ENCODE data around the gene CLTCL1. TPM values are rescaled to one million over a fixed set of nuclear protein-coding genes. Genes with fewer than 3 reads are reported as not detected.

The CLTCL1 gene
- total RNA-seq, 4 donors from 2014 or later: 4.8 to 8.9 (median 6.0) TPM

DNA sequence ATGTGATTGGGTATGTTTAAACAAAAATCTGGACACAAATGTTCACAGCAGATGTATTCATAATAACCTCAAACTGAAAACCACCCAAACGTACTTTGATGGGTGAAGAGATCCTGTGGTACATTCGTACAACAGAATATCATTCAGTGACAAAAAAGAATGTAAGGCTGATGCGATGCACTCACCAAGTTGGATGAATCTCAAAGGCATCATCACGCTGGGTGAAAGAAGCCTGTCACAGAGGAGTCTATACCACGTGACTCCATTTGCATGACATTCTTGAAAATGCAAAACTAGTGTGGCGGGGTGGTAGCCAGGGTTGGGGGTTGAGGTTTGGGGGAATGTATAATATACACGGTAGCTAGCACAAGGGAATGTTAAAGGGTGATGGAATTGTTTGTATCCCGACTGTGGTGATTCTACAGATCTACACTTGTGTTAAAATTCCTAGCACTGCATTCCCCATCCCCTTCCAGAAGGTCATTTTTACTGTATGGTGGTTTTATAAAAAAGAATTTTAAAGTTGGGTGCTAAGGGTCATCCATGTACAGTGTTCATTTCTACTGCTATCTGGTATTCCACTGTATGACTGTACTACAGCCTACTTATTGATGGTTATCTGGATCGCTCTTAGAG lies 78.0 kb downstream of the CLTCL1 start:
- intact Hi-C loops (cut with DNase I): no loop called here
- H3K27me3 ChIP-seq: no peaks in the 10 kb centered on the region
- no peaks in the 10 kb centered on the region for H3K9me3 ChIP-seq
- no peak overlapping the region for H3K4me3 ChIP-seq
- H3K27ac ChIP-seq (replicated peaks in 1 of 4): no peak overlapping the region
- H3K4me1 ChIP-seq: peaks cover 0 to 8% (median 2%) of the 10 kb centered on the region in 4 donors
- H3K36me3 ChIP-seq: peaks cover 0 to 43% (median 35%) of the 10 kb centered on the region in 4 donors
- no peak for DNase-seq (ENCODE audit: extremely low spot score)
- TF ChIP-seq EP300 (IDR thresholded peaks at IDR 0.05) (no peak), POLR2AphosphoS5 (IDR thresholded peaks at IDR 0.05) (no peak), POLR2A (IDR thresholded peaks at IDR 0.05; ENCODE audit: low read depth) (no peak)
- TF ChIP-seq, protein P1, sequence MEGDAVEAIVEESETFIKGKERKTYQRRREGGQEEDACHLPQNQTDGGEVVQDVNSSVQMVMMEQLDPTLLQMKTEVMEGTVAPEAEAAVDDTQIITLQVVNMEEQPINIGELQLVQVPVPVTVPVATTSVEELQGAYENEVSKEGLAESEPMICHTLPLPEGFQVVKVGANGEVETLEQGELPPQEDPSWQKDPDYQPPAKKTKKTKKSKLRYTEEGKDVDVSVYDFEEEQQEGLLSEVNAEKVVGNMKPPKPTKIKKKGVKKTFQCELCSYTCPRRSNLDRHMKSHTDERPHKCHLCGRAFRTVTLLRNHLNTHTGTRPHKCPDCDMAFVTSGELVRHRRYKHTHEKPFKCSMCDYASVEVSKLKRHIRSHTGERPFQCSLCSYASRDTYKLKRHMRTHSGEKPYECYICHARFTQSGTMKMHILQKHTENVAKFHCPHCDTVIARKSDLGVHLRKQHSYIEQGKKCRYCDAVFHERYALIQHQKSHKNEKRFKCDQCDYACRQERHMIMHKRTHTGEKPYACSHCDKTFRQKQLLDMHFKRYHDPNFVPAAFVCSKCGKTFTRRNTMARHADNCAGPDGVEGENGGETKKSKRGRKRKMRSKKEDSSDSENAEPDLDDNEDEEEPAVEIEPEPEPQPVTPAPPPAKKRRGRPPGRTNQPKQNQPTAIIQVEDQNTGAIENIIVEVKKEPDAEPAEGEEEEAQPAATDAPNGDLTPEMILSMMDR (IDR thresholded peaks at IDR 0.05): no peak
- WGBS: 72% methylated on average over 9 of the region's 9 CpGs

DNA sequence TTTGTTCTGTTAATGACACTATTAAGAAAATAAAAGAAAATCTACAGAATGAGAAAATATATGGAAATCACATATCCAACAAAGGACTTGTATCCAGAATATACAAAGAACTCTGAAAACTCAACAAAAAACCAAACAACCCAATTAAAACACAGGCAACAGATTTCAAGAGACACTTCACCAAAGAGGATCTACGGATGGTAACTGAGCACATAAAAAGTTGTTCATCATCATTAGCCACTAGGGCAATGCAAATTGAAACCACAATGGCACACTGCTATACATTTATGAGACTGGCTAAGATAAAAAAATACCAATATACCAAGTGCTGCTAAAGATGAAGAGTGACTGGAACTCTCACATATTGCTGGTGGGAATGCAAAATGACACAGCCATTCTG lies 78.5 kb downstream of the CLTCL1 start:
- intact Hi-C loops (cut with DNase I): no loop called here
- H3K36me3 ChIP-seq: peaks cover 0 to 49% (median 40%) of the 10 kb centered on the region in 4 donors
- H3K4me3 ChIP-seq: no peak overlapping the region
- H3K27me3 ChIP-seq: no peaks in the 10 kb centered on the region
- H3K4me1 ChIP-seq: peaks cover 0 to 5% (median 2%) of the 10 kb centered on the region in 4 donors
- no peak overlapping the region for H3K27ac ChIP-seq (replicated peaks in 1 of 4)
- WGBS: 71% methylated on average over 1 of the region's 1 CpG
- H3K9me3 ChIP-seq: no peaks in the 10 kb centered on the region
- no peak for DNase-seq (ENCODE audit: extremely low spot score)
- TF ChIP-seq EP300 (IDR thresholded peaks at IDR 0.05) (no peak), POLR2AphosphoS5 (IDR thresholded peaks at IDR 0.05) (no peak), POLR2A (IDR thresholded peaks at IDR 0.05; ENCODE audit: low read depth) (no peak)
- TF ChIP-seq, protein P1 (IDR thresholded peaks at IDR 0.05): no peak

DNA sequence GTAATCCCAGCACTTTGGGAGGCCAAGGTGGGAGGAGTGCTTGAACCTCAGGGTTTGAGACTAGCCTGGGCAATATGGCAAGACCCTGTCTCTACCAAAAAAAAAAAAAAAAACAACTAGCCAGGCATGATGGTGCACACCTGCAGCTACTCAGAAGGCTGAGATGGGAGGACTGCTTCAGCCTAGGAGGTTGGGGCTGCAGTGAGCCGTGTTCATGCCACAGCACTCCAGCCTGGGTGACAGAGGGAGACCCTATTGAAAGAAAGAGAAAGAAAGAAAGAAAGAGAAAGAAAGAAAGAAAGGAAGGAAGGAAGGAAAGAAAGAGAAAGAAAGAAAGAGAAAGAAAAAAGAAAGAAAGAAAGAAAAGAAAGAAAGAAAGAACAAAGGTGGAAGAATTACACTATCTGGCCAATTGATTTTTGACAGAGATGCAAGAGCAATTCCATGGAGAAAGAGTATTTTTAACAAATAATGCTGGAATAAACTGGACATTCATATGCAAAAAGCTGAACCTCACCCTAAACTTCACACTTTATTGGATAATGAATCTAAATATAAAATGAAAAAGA lies 79.1 kb downstream of the CLTCL1 start:
- peaks cover 3 to 55% (median 44%) of the 10 kb centered on the region in 4 donors for H3K36me3 ChIP-seq
- no peak for TF ChIP-seq POLR2A (IDR thresholded peaks at IDR 0.05; ENCODE audit: low read depth)
- no peaks in the 10 kb centered on the region for H3K9me3 ChIP-seq
- H3K27me3 ChIP-seq: no peaks in the 10 kb centered on the region
- no peak for DNase-seq (ENCODE audit: extremely low spot score)
- H3K27ac ChIP-seq (replicated peaks in 1 of 4): no peak overlapping the region
- intact Hi-C loops (cut with DNase I): no loop called here
- 100% methylated on average over 1 of the region's 1 CpG for WGBS
- no peak overlapping the region for H3K4me3 ChIP-seq
- no peaks in the 10 kb centered on the region for H3K4me1 ChIP-seq

DNA sequence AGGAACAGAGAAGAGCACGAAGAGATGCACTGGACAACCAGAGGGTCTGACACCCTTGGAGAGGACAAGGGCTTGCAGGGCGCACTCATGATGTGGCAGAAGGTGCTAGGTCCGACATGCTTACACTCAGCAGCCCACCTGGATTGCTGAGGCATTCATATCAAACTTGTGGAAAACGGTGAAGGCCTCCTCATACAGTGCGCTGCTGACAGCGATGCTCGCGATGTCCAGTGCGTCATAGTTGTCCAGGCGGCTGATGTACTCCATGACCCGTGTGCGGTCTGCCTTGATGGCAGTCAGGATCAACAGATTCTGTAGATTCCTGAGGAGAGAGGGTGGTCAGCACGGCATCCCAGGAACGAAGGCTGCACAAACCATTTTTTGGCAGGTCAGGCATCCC lies 81.3 kb downstream of the CLTCL1 start:
- Histone ChIP-seq H3K36me3 (peaks cover 5 to 50% (median 35%) of the 10 kb centered on the region in 4 donors), H3K4me3 (no peak overlapping the region), H3K4me1 (no peaks in the 10 kb centered on the region), H3K9me3 (no peaks in the 10 kb centered on the region), H3K27ac (replicated peaks in 1 of 4) (no peak overlapping the region), H3K27me3 (no peaks in the 10 kb centered on the region)
- no peak for DNase-seq (ENCODE audit: extremely low spot score)
- TF ChIP-seq POLR2A (IDR thresholded peaks at IDR 0.05; ENCODE audit: low read depth) (no peak), POLR2AphosphoS5 (IDR thresholded peaks at IDR 0.05) (no peak), EP300 (IDR thresholded peaks at IDR 0.05) (no peak)
- TF ChIP-seq, protein P1 (IDR thresholded peaks at IDR 0.05): no peak
- intact Hi-C loops (cut with DNase I): no loop called here
- WGBS: 96% methylated on average over 14 of the region's 14 CpGs

DNA sequence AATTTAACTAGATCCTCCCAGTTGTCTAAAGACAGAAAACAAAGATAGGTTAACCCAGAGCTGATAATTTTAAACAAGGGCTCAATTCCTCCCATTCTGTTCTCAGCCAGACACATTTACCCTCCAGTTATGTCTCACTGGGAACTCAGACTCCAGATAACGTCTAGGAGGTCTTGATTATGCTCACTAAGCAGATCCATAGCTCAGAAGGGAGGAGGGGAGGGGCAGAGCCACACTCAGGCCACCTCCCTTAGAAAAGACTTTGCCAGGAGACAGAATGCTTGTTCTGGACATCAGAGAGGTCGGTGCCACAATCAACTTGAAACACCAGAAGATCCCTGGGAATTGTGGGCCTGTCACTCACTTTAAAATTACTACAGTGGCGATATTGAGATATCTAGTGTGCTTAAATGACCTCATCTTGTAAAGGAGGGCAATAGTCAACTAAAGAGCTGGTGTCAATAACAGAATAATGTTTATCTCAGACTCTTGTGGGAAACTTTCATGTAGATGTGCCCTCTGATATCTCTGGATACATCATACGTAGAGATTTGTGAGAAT lies 83.2 kb downstream of the CLTCL1 start:
- Histone ChIP-seq H3K27ac (replicated peaks in 1 of 4) (no peak overlapping the region), H3K36me3 (peaks cover 5 to 38% (median 32%) of the 10 kb centered on the region in 4 donors), H3K4me1 (no peaks in the 10 kb centered on the region), H3K9me3 (no peaks in the 10 kb centered on the region), H3K4me3 (no peak overlapping the region), H3K27me3 (no peaks in the 10 kb centered on the region)
- DNase-seq (ENCODE audit: extremely low spot score): no peak
- intact Hi-C loops (cut with DNase I): no loop called here
- WGBS: 84% methylated on average over 4 of the region's 4 CpGs
- TF ChIP-seq, protein P1 (IDR thresholded peaks at IDR 0.05): no peak
- TF ChIP-seq POLR2AphosphoS5 (IDR thresholded peaks at IDR 0.05) (no peak), POLR2A (IDR thresholded peaks at IDR 0.05; ENCODE audit: low read depth) (no peak), EP300 (IDR thresholded peaks at IDR 0.05) (no peak)
